Cerebellar cortex (tissue), 1 donor: ENCODE measurements around the gene MAML3.

ENCODE experiments used
- DNase-seq: peaks from one replicate; pipeline ENCODE4 v3.0.0-alpha.2; 2015; ENCODE audit warnings: low spot score

The MAML3 gene

GRCh38 chr4:140046016-140046415 lies 108.0 kb downstream of the MAML3 start:
- DNase-seq, result no peak

GRCh38 chr4:140044337-140044902 lies 109.6 kb downstream of the MAML3 start:
- peak; percentile 54 for DNase-seq

- DNase-seq, result no peak
These were observed 111.3 kb downstream of the MAML3 start for GRCh38 chr4:140042634-140043033.

- no peak for DNase-seq
These were observed 115.9 kb downstream of the MAML3 start for GRCh38 chr4:140038031-140038533.

- no peak for DNase-seq
These were observed 116.5 kb downstream of the MAML3 start for GRCh38 chr4:140037353-140038030.

- DNase-seq, result no peak
These were observed 122.3 kb downstream of the MAML3 start for GRCh38 chr4:140031706-140032105.

- no peak for DNase-seq
These were observed 122.9 kb downstream of the MAML3 start for GRCh38 chr4:140031061-140031460.

- no peak for DNase-seq
These were observed 125.1 kb downstream of the MAML3 start for GRCh38 chr4:140028676-140029517.

GRCh38 chr4:140028101-140028500 lies 125.9 kb downstream of the MAML3 start:
- DNase-seq, result no peak

- DNase-seq, result no peak
These were observed 126.9 kb downstream of the MAML3 start for GRCh38 chr4:140027101-140027500.

- no peak for DNase-seq
These were observed 128.5 kb downstream of the MAML3 start for GRCh38 chr4:140025470-140025869.

- no peak for DNase-seq
These were observed 133.3 kb downstream of the MAML3 start for GRCh38 chr4:140020457-140021361.

- peak; percentile 49 for DNase-seq
These were observed 134.2 kb downstream of the MAML3 start for GRCh38 chr4:140019619-140020347.

- no peak for DNase-seq
These were observed 134.9 kb downstream of the MAML3 start for GRCh38 chr4:140018931-140019618.

GRCh38 chr4:140014284-140014683 lies 139.7 kb downstream of the MAML3 start:
- no peak for DNase-seq

- DNase-seq, result peak; percentile 53
These were observed 141.1 kb downstream of the MAML3 start for GRCh38 chr4:140012688-140013486.

GRCh38 chr4:140005699-140006098 lies 148.3 kb downstream of the MAML3 start:
- DNase-seq, result no peak

- no peak for DNase-seq
These were observed 148.9 kb downstream of the MAML3 start for GRCh38 chr4:140004922-140005627.

GRCh38 chr4:140004549-140004895 lies 149.5 kb downstream of the MAML3 start:
- peak; percentile 80 for DNase-seq
